Measurements from ENCODE around the gene DNAJC18.

DNAJC18 gene

GRCh38 chr5:139360384-139360783 is 78.9 kb downstream of the DNAJC18 start:
- DNase-seq, result no peak

All from NCI-H226 (cell line).